ENCODE data around the gene OVCA2.

- TF ChIP-seq, protein P1, sequence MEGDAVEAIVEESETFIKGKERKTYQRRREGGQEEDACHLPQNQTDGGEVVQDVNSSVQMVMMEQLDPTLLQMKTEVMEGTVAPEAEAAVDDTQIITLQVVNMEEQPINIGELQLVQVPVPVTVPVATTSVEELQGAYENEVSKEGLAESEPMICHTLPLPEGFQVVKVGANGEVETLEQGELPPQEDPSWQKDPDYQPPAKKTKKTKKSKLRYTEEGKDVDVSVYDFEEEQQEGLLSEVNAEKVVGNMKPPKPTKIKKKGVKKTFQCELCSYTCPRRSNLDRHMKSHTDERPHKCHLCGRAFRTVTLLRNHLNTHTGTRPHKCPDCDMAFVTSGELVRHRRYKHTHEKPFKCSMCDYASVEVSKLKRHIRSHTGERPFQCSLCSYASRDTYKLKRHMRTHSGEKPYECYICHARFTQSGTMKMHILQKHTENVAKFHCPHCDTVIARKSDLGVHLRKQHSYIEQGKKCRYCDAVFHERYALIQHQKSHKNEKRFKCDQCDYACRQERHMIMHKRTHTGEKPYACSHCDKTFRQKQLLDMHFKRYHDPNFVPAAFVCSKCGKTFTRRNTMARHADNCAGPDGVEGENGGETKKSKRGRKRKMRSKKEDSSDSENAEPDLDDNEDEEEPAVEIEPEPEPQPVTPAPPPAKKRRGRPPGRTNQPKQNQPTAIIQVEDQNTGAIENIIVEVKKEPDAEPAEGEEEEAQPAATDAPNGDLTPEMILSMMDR (IDR thresholded peaks at IDR 0.05; ENCODE audit: borderline replicate concordance, extremely low read depth, low read length, poor library complexity, severe bottlenecking): no peak
- TF ChIP-seq EZH2 (IDR thresholded peaks at IDR 0.05; ENCODE audit: borderline replicate concordance, low read depth, low read length, severe bottlenecking): no peak
Measured at GRCh38 chr17:1999557-2000251, 42.1 kb upstream of the OVCA2 start.

Data from DND-41 (cell line).